SK-N-SH (cell line): Measurements from ENCODE around the gene CLMP. TPM values are rescaled to one million over a fixed set of nuclear protein-coding genes. Genes with fewer than 3 reads are reported as not detected.

Experiments used
- CTCF ChIA-PET: fragments of 300-600, 350-600 bp; formaldehyde crosslinking; extraction: SDS; loops from one replicate; lab custom pipeline; 2021; lab: Yijun Ruan, JAX
- POLR2A ChIA-PET: fragments of 350-600 bp; sonication (Branson Sonifier 250); formaldehyde crosslinking; extraction: SDS; loops from one replicate; lab custom pipeline; 2020; ENCODE audit warnings: antibody characterized with exemption, inconsistent platforms; lab: Yijun Ruan, JAX
- DNase-seq: peaks from one replicate; pipeline ENCODE4 v3.0.0; 2012
- H2AFZ ChIP-seq: fragments of 200-600 bp; sonication (generic); 2 replicates; pipeline ENCODE4 v1.8.1; 2016; ENCODE audit warnings: antibody characterized with exemption, mild to moderate bottlenecking, low read depth
- H3F3A ChIP-seq: fragments of 200-600 bp; sonication (generic); replicated peaks from 2 replicates; pipeline ENCODE3; 2016; ENCODE audit warnings: antibody characterized with exemption, mild to moderate bottlenecking; ENCODE audit not compliant: insufficient read depth
- H3K27ac ChIP-seq, 2 experiments: fragments of 200-500 bp in 1 of 2; fragments of 200-600 bp in 1 of 2; sonication (Bioruptor generic) in 1 of 2; sonication (generic), shearing (Covaris generic) in 1 of 2; 2 replicates each; pipeline versions ENCODE4 v1.5.1 to v1.6.1; 2014 to 2016; ENCODE audit warnings: low read depth in 2 of 2, inconsistent platforms in 1 of 2, low read length in 1 of 2, mild to moderate bottlenecking in 1 of 2, mixed read lengths in 1 of 2
- H3K27me3 ChIP-seq: fragments of 200-600 bp; sonication (generic), shearing (Covaris generic); 2 replicates; pipeline ENCODE4 v1.6.1; 2016; ENCODE audit warnings: mixed run types; ENCODE audit not compliant: insufficient read depth
- H3K36me3 ChIP-seq, 2 experiments: fragments of 200-500 bp in 1 of 2; fragments of 200-600 bp in 1 of 2; sonication (Bioruptor generic) in 1 of 2; sonication (generic) in 1 of 2; replicated peaks in 1 of 2; 2 replicates each; pipeline versions ENCODE3 to v1.5.1; 2014 to 2016; ENCODE audit warnings: low read length in 1 of 2, mild to moderate bottlenecking in 1 of 2; ENCODE audit not compliant: insufficient read depth in 2 of 2, control insufficient read depth in 1 of 2
- H3K4me1 ChIP-seq, 2 experiments: fragments of 200-500 bp in 1 of 2; fragments of 200-600 bp in 1 of 2; sonication (Bioruptor generic) in 1 of 2; sonication (generic), shearing (Covaris generic) in 1 of 2; 2 replicates each; pipeline versions ENCODE4 v1.5.1 to v1.6.1; 2014 to 2016; ENCODE audit warnings: low read depth in 1 of 2, low read length in 1 of 2, mixed run types in 1 of 2; ENCODE audit not compliant: insufficient read depth in 2 of 2, control insufficient read depth in 1 of 2
- H3K4me2 ChIP-seq: fragments of 200-600 bp; sonication (generic), shearing (Covaris generic); 2 replicates; pipeline ENCODE4 v1.6.1; 2017; ENCODE audit warnings: mixed run types
- H3K4me3 ChIP-seq, 2 experiments: fragments of 200-500 bp in 1 of 2; fragments of 200-600 bp in 1 of 2; sonication (Bioruptor generic) in 1 of 2; sonication (generic), shearing (Covaris generic) in 1 of 2; 2 replicates each; pipeline versions ENCODE4 v1.5.1 to v1.8.1; 2014 to 2016; ENCODE audit warnings: low read depth in 2 of 2, inconsistent platforms in 1 of 2, low read length in 1 of 2, mild to moderate bottlenecking in 1 of 2, mixed read lengths in 1 of 2, moderate library complexity in 1 of 2
- H3K79me2 ChIP-seq: fragments of 200-600 bp; sonication (generic); 2 replicates; pipeline ENCODE4 v1.8.1; 2017; ENCODE audit warnings: mild to moderate bottlenecking; ENCODE audit not compliant: insufficient read depth
- H3K9ac ChIP-seq: fragments of 200-600 bp; sonication (generic); 2 replicates; pipeline ENCODE4 v1.6.1; 2017; ENCODE audit warnings: mixed run types
- H3K9me2 ChIP-seq: fragments of 200-600 bp; sonication (generic); 2 replicates; pipeline ENCODE4 v1.6.1; 2017; ENCODE audit warnings: mixed run types
- H3K9me3 ChIP-seq: fragments of 200-600 bp; sonication (generic); 2 replicates; pipeline ENCODE4 v1.6.1; 2017; ENCODE audit warnings: mixed run types, mild to moderate bottlenecking, moderate library complexity
- H4K20me1 ChIP-seq: fragments of 200-600 bp; sonication (generic); 2 replicates; pipeline ENCODE4 v1.6.1; 2017; ENCODE audit warnings: mild to moderate bottlenecking, mixed run types; ENCODE audit not compliant: insufficient read depth
- CHD2 ChIP-seq: fragments of 150-350 bp; IDR thresholded peaks from 2 replicates; pipeline ENCODE4 v1.6.1; 2018; ENCODE audit warnings: low read length; ENCODE audit not compliant: partially characterized antibody
- ELF1 ChIP-seq: IDR thresholded peaks from 2 replicates; pipeline ENCODE4 v1.4.0; 2012
- EP300 ChIP-seq, 2 experiments: IDR thresholded peaks; 2 replicates each; pipeline versions ENCODE4 v1.4.0 to v1.6.1; 2012; ENCODE audit warnings: borderline replicate concordance in 1 of 2, low read depth in 1 of 2, low read length in 1 of 2
- EZH2phosphoT487 ChIP-seq: fragments of 200-600 bp; sonication (generic); IDR thresholded peaks from 2 replicates; pipeline ENCODE4 v1.6.1; 2017; ENCODE audit warnings: low read depth, mixed run types, mild to moderate bottlenecking, antibody characterized with exemption, moderate library complexity, borderline replicate concordance
- FOSL2 ChIP-seq: IDR thresholded peaks from 2 replicates; pipeline ENCODE4 v1.4.0; 2012; ENCODE audit warnings: low read depth, mild to moderate bottlenecking, moderate library complexity, borderline replicate concordance
- FOXJ3 ChIP-seq: sonication (generic); formaldehyde crosslinking; IDR thresholded peaks from 2 replicates; pipeline ENCODE4 v1.5.1; 2020; ENCODE audit warnings: mild to moderate bottlenecking, missing genetic modification reagents
- GATA2 ChIP-seq: sonication (generic); formaldehyde crosslinking; IDR thresholded peaks from 2 replicates; pipeline ENCODE4 v1.5.0; 2020; ENCODE audit warnings: mild to moderate bottlenecking, missing genetic modification reagents
- IRF3 ChIP-seq: fragments of 150-350 bp; IDR thresholded peaks from 2 replicates; pipeline ENCODE4 v1.6.1; 2016; ENCODE audit warnings: mild to moderate bottlenecking, low read depth, low read length
- JUND ChIP-seq: IDR thresholded peaks from 2 replicates; pipeline ENCODE4 v1.4.0; 2012
- MEF2A ChIP-seq: IDR thresholded peaks from 2 replicates; pipeline ENCODE4 v1.4.0; 2012; ENCODE audit warnings: low read depth, borderline replicate concordance
- MXI1 ChIP-seq: IDR thresholded peaks from 2 replicates; pipeline ENCODE4 v1.6.1; 2012; ENCODE audit warnings: mild to moderate bottlenecking, low read depth, low read length, improper control_type of control experiment
- NRF1 ChIP-seq: IDR thresholded peaks from 2 replicates; pipeline ENCODE4 v1.6.1; 2012; ENCODE audit warnings: low read depth, mild to moderate bottlenecking, low read length
- PBX3 ChIP-seq: IDR thresholded peaks from 2 replicates; pipeline ENCODE4; 2012
- RCOR1 ChIP-seq: fragments of 150-350 bp; IDR thresholded peaks from 2 replicates; pipeline ENCODE4 v1.6.1; 2017; ENCODE audit warnings: antibody characterized with exemption, low read length
- REST ChIP-seq: IDR thresholded peaks from 2 replicates; pipeline ENCODE4 v1.6.1; 2012; ENCODE audit warnings: mild to moderate bottlenecking, low read depth, low read length, moderate library complexity
- RFX5 ChIP-seq: IDR thresholded peaks from 2 replicates; pipeline ENCODE4 v1.6.1; 2012; ENCODE audit warnings: mild to moderate bottlenecking, improper control_type of control experiment, low read length
- SMC3 ChIP-seq: IDR thresholded peaks from 2 replicates; pipeline ENCODE4 v1.6.1; 2012; ENCODE audit warnings: low read depth, low read length, improper control_type of control experiment
- TAF1 ChIP-seq: IDR thresholded peaks from 2 replicates; pipeline ENCODE4 v1.6.1; 2012; ENCODE audit warnings: low read depth, mild to moderate bottlenecking, low read length, moderate library complexity, borderline replicate concordance
- TCF12 ChIP-seq: IDR thresholded peaks from 2 replicates; pipeline ENCODE4 v1.4.0; 2012
- TEAD4 ChIP-seq: IDR thresholded peaks from 2 replicates; pipeline ENCODE4 v1.4.0; 2012; ENCODE audit warnings: mild to moderate bottlenecking, borderline replicate concordance; ENCODE audit not compliant: insufficient read depth
- USF2 ChIP-seq: fragments of 150-350 bp; IDR thresholded peaks from 2 replicates; pipeline ENCODE4 v1.6.1; 2017; ENCODE audit warnings: antibody characterized with exemption, low read length, low read depth, borderline replicate concordance
- YY1 ChIP-seq: IDR thresholded peaks from 2 replicates; pipeline ENCODE4 v1.4.0; 2012; ENCODE audit warnings: low read depth, mild to moderate bottlenecking
- WGBS: methylation state at CpG from one replicate; pipeline ENCODE4 v1.1.6; 2017; ENCODE audit warnings: low lambda C conversion rate; 5-methylcytosine and 5-hydroxymethylcytosine counted together
- polyA plus RNA-seq, 3 experiments: library from polyadenylated mRNA; depleted of rRNA; stranded (reverse); fragments of >200 nt; gene quantifications; 2 replicates each; pipeline ENCODE4 v1.2.3, GENCODE V29; 2012

Gene CLMP
- polyA plus RNA-seq, 1 of the 3 experiments (the other 2 are of a cell fraction): 61.9 TPM

GRCh38 chr11:123214940-123215339, 19.9 kb upstream of the CLMP start (continued):
- TF ChIP-seq REST: no peak
- TF ChIP-seq USF2: no peak
- TF ChIP-seq FOSL2: no peak
- no peak for TF ChIP-seq MEF2A

- peak overlapping the region in 1 of 2 experiments; percentile 37; a peak in 1 of 4 replicates for H3K27ac ChIP-seq
- peaks cover 6 to 26% of the 10 kb centered on the region in 2 experiments; a peak in 3 of 4 replicates for H3K4me1 ChIP-seq
- no peaks in the 10 kb centered on the region for H3K79me2 ChIP-seq
- no peaks in the 10 kb centered on the region for H4K20me1 ChIP-seq
- H3K9me3 ChIP-seq: no peaks in the 10 kb centered on the region
- ChIA-PET POLR2A (no interaction called here), CTCF (interaction anchor here (1.4 kb wide), 1 partner anchor 11 kb away, joined by 3 read pairs; no protein-coding TSS in a partner anchor)
- no peak for DNase-seq
- H3K36me3 ChIP-seq: no peaks in the 10 kb centered on the region
- no peak overlapping the region; the same call in 1 of the 2 replicates for H3K4me2 ChIP-seq
- H3K4me3 ChIP-seq: no peak overlapping the region
- H3K27me3 ChIP-seq: no peaks in the 10 kb centered on the region
- peaks cover 22% of the 10 kb centered on the region for H3F3A ChIP-seq
- H2AFZ ChIP-seq: peak overlapping the region; percentile 3; the same call in 1 of the 2 replicates
- WGBS: 37% methylated on average over 4 of the region's 4 CpGs
- H3K9me2 ChIP-seq: no peaks in the 10 kb centered on the region
- no peak overlapping the region for H3K9ac ChIP-seq
- TF ChIP-seq YY1 (no peak), PBX3 (peak; percentile 38; the same call in 1 of the 2 replicates), GATA2 (CRISPR knock-in tag) (no peak), CHD2 (no peak), IRF3 (no peak), MEF2A (no peak), ELF1 (no peak), RFX5 (no peak), TCF12 (peak; percentile 36; the same call in 1 of the 2 replicates), SMC3 (no peak), FOXJ3 (CRISPR knock-in tag) (no peak), REST (no peak), RCOR1 (no peak), TEAD4 (no peak), MXI1 (no peak), EZH2phosphoT487 (no peak), NRF1 (no peak), EP300 (IDR thresholded peaks at IDR 0.05; ENCODE audit: borderline replicate concordance in 1 of 2, low read depth in 1 of 2, low read length in 1 of 2) (peak in 1 of 2 experiments; percentile 20; a peak in 1 of 4 replicates), JUND (no peak), TAF1 (no peak)
Measured at GRCh38 chr11:123214396-123214795, 19.3 kb upstream of the CLMP start.
